ENCODE results near the gene RASAL2. TPM values are rescaled to one million over a fixed set of nuclear protein-coding genes. Genes with fewer than 3 reads are reported as not detected.
"Not testable (repeated sequence)": the region's sequence is repeated elsewhere in the genome, so short reads cannot be mapped to it uniquely, and the experiment has no call there.

The RASAL2 gene
- total and polyA plus RNA-seq, 10 donors: 0.42 to 24.4 (median 14.6) TPM

DNA sequence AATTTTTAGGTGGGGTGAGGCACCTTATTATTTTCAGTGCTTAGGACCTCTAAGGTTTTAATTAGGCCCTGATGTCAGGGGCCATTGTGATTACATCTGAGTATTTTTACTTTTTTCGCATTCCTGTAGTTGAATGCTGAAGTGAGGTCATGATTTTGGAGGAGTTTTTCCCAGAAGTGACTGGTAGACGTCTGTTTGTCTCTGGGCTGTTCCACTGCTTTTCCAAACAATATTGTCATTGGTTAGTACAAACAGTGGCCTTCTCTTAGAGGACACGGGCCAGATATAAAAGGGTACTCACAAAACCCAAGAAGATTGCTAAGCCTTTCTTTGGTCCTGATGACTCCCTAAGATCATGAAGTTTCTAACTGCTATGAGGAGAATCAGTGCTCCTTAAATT lies 7.6 kb upstream of the RASAL2 start:
- TF ChIP-seq POLR2A (IDR thresholded peaks at IDR 0.05) (no peak), POLR2AphosphoS5 (IDR thresholded peaks at IDR 0.05) (no peak), CTCF (IDR thresholded peaks at IDR 0.05 in 8 of 11, conservative IDR thresholded peaks at IDR 0.05 in 3 of 11) (no peak)
- no peak overlapping the region for H3K4me3 ChIP-seq
- H3K27ac ChIP-seq: no peak overlapping the region
- H3K36me3 ChIP-seq: no peaks in the 10 kb centered on the region
- no peak for DNase-seq
- peaks cover 0 to 8% (median 0%) of the 10 kb centered on the region in 6 donors for H3K4me1 ChIP-seq
- no peaks in the 10 kb centered on the region for H3K9me3 ChIP-seq
- intact Hi-C loops (cut with DNase I; ENCODE audit: low total_unique reads): no loop called here
- H3K27me3 ChIP-seq (replicated peaks in 1 of 7): no peaks in the 10 kb centered on the region
- 71 to 84% (median 78%) methylated on average over 3 of the region's 3 CpGs for WGBS, 5 donors

- H3K4me3 ChIP-seq: no peak overlapping the region
- no peak overlapping the region for H3K27ac ChIP-seq
- WGBS, 5 donors: 30 to 35% (median 33%) methylated on average over 4 of the region's 4 CpGs
- no peak for DNase-seq
- intact Hi-C loops (cut with DNase I; ENCODE audit: low total_unique reads): no loop called here
- peaks cover 0 to 4% (median 0%) of the 10 kb centered on the region in 7 donors for H3K27me3 ChIP-seq (replicated peaks in 1 of 7)
- no peaks in the 10 kb centered on the region for H3K36me3 ChIP-seq
- peaks cover 0 to 8% (median 0%) of the 10 kb centered on the region in 6 donors for H3K4me1 ChIP-seq
- no peaks in the 10 kb centered on the region for H3K9me3 ChIP-seq
- TF ChIP-seq POLR2A (IDR thresholded peaks at IDR 0.05) (no peak), POLR2AphosphoS5 (IDR thresholded peaks at IDR 0.05) (no peak), CTCF (IDR thresholded peaks at IDR 0.05 in 8 of 11, conservative IDR thresholded peaks at IDR 0.05 in 3 of 11) (no peak)
These were observed 7.1 kb upstream of the RASAL2 start for GRCh38 chr1:178086766-178087165.

DNA sequence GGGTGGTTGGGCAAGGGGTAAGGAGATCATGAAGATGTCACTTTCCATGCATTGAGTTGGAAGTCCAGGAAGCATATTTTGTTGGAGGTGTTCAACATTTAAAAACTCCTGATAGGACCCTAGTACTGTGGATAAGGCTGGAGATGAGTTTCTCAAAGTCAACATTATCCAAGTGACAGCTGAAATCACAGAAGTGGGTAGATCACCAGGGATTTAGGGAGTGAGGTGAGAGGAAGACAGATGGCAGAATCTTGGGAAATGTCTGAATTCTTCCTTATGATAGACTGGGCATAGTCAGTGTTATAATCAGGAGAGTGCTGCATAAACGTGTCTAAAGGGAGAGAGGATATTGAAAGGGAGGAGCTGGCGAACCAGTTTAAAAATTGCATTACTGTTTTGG lies 5.3 kb upstream of the RASAL2 start:
- Histone ChIP-seq H3K27ac (no peak overlapping the region), H3K9me3 (no peaks in the 10 kb centered on the region), H3K36me3 (no peaks in the 10 kb centered on the region), H3K27me3 (replicated peaks in 1 of 7) (peaks cover 0 to 23% (median under 1%) of the 10 kb centered on the region in 7 donors), H3K4me1 (peaks cover 0 to 22% (median 9%) of the 10 kb centered on the region in 6 donors), H3K4me3 (no peak overlapping the region)
- intact Hi-C loops (cut with DNase I; ENCODE audit: low total_unique reads): no loop called here
- 79 to 95% (median 81%) methylated on average over 2 of the region's 2 CpGs for WGBS, 5 donors
- DNase-seq: no peak
- TF ChIP-seq POLR2A (IDR thresholded peaks at IDR 0.05) (no peak), POLR2AphosphoS5 (IDR thresholded peaks at IDR 0.05) (no peak), CTCF (IDR thresholded peaks at IDR 0.05 in 8 of 11, conservative IDR thresholded peaks at IDR 0.05 in 3 of 11) (no peak)

DNA sequence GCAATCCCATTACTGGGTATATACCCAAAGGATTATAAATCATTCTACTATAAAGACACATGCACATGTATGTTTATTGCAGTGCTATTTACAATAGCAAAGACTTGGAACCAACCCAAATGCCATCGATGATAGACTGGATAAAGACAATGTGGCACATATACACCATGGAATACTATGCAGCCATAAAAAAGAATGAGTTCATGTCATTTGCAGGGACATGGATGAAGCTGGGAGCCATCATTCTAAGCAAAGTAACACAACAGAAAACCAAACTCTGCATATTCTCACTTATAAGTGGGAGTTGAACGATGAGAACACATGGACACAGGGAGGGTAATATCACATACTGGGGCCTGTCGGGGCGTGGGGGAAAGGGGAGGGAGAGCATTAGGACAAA lies 2.5 kb upstream of the RASAL2 start:
- H3K9me3 ChIP-seq; H3K36me3 ChIP-seq; H3K4me3 ChIP-seq; intact Hi-C loops (cut with DNase I; ENCODE audit: low total_unique reads); H3K27ac ChIP-seq; DNase-seq: not testable (repeated sequence)
- Histone ChIP-seq H3K27me3 (replicated peaks in 1 of 7) (peaks cover 0 to 43% (median 12%) of the 10 kb centered on the region in 7 donors), H3K4me1 (peaks cover 0 to 41% (median 20%) of the 10 kb centered on the region in 6 donors)
- WGBS, 5 donors: 84 to 95% (median 91%) methylated on average over 4 of the region's 4 CpGs

Data from spleen (tissue), 11 donors.